HepG2 (cell line): ENCODE data around the gene PFKL.

Experiments used
- EZH2 ChIP-seq: conservative IDR thresholded peaks from 2 replicates; pipeline ENCODE4 v1.6.1; 2012; ENCODE audit warnings: mild to moderate bottlenecking, low read depth, low read length, moderate library complexity
- RAD21 ChIP-seq: fragments of 450-650 bp; formaldehyde crosslinking; IDR thresholded peaks from 2 replicates; pipeline ENCODE4 v1.5.0; 2020; ENCODE audit warnings: mild to moderate bottlenecking
- STAT5B ChIP-seq: sonication (generic); formaldehyde crosslinking; IDR thresholded peaks from 2 replicates; pipeline ENCODE4 v1.4.0; 2020; ENCODE audit warnings: missing genetic modification reagents
- TF ChIP-seq, protein P1 (sequence below): IDR thresholded peaks from 2 replicates; pipeline ENCODE4 v1.6.1; 2016; ENCODE audit warnings: mild to moderate bottlenecking, missing biosample characterization, missing genetic modification reagents
- TF ChIP-seq, protein P2 (sequence below), 2 experiments: sonication (generic) in 1 of 2; formaldehyde crosslinking in 1 of 2; IDR thresholded peaks; 2 replicates each; pipeline versions ENCODE4 v1.5.1 to v1.6.1; 2011 to 2020; ENCODE audit warnings: borderline replicate concordance in 1 of 2, low read depth in 1 of 2, low read length in 1 of 2, mild to moderate bottlenecking in 1 of 2, missing genetic modification reagents in 1 of 2, moderate library complexity in 1 of 2

DNA sequence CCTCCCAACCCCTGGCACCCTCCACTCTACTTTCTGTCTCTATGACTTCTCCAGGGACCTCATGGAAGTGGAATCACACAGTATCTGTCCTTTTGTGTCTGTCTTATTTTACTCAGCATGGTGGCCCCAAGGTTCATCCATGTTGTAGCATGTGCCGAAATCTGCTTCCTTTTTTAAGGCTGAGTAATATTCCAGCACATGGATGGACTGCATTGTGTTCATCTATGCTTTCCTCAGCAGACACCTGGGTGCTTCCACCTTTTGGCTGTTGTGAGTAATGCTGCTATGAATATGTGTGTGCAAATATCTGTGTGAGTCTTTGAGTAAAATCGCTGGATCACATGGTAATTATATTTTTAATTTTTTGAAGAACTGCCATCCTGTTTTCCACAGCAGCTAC lies 1.6 kb upstream of the PFKL start:
- TF ChIP-seq, protein P1, sequence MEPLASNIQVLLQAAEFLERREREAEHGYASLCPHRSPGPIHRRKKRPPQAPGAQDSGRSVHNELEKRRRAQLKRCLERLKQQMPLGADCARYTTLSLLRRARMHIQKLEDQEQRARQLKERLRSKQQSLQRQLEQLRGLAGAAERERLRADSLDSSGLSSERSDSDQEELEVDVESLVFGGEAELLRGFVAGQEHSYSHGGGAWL (CRISPR knock-in tag) = no peak
- TF ChIP-seq STAT5B = no peak
- TF ChIP-seq, protein P2, sequence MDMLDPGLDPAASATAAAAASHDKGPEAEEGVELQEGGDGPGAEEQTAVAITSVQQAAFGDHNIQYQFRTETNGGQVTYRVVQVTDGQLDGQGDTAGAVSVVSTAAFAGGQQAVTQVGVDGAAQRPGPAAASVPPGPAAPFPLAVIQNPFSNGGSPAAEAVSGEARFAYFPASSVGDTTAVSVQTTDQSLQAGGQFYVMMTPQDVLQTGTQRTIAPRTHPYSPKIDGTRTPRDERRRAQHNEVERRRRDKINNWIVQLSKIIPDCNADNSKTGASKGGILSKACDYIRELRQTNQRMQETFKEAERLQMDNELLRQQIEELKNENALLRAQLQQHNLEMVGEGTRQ (IDR thresholded peaks at IDR 0.05; ENCODE audit: low read depth, low read length) = no peak
- TF ChIP-seq, protein P2 (CRISPR knock-in tag; IDR thresholded peaks at IDR 0.05; ENCODE audit: borderline replicate concordance) = no peak
- TF ChIP-seq EZH2 = no peak
- no peak for TF ChIP-seq RAD21
